GM23338 (cell line): Measurements from ENCODE around the gene NPW. TPM values are rescaled to one million over a fixed set of nuclear protein-coding genes. Genes with fewer than 3 reads are reported as not detected.

Source experiments
- polyA plus RNA-seq: library from polyadenylated mRNA; unstranded; fragments of >200 nt; fragmentation: Nextera tagmentation; extraction: Ambion mirVana; gene quantifications from 2 replicates; pipeline ENCODE4 v1.2.1, GENCODE V29; 2016
- small RNA-seq: library from RNA; depleted of rRNA; stranded (forward); fragments of <200 nt; gene quantifications from one replicate; pipeline ENCODE3, GENCODE V24; 2014; ENCODE audit warnings: low replicate concordance
- total RNA-seq: library from RNA; depleted of rRNA; stranded (reverse); fragments of >200 nt; shearing (Covaris generic); gene quantifications from 2 replicates; pipeline ENCODE4 v1.2.3, GENCODE V29; 2014; rRNA removed

Gene NPW
- total and polyA plus RNA-seq, 2 experiments from 2014 or later = 4.5 to 37.6 TPM

Small RNA genes lying within 50 kb of the gene (small RNA-seq; reads per million reads assigned to genes)
- not detected for gene AC005363.2
- not detected for gene RN7SL219P

Other genes starting within 250 kb of the NPW start
Only the 30 nearest of the 34 such genes appear.
- 34.7 and 42.8 TPM in 2 replicates for gene SPSB3, start 237.2 kb upstream of the NPW start, total RNA-seq
- 27.1 and 33.9 TPM in 2 replicates for gene SPSB3, start 237.2 kb upstream of the NPW start, polyA plus RNA-seq
- 143 and 175 TPM in 2 replicates for gene NUBP2, start 236.8 kb upstream of the NPW start, total RNA-seq
- 79.0 and 79.4 TPM in 2 replicates for gene NUBP2, start 236.8 kb upstream of the NPW start, polyA plus RNA-seq
- gene IGFALS, start 226.1 kb upstream of the NPW start, total RNA-seq = not detected in 2 replicates
- 0.16 TPM in 1 of 2 replicates, not detected in the other for gene IGFALS, start 226.1 kb upstream of the NPW start, polyA plus RNA-seq
- gene HAGH, start 193.0 kb upstream of the NPW start, total RNA-seq = 24.7 and 30.6 TPM in 2 replicates
- gene HAGH, start 193.0 kb upstream of the NPW start, polyA plus RNA-seq = 28.5 and 28.9 TPM in 2 replicates
- 17.3 and 21.0 TPM in 2 replicates for gene FAHD1, start 192.6 kb upstream of the NPW start, total RNA-seq
- gene FAHD1, start 192.6 kb upstream of the NPW start, polyA plus RNA-seq = 23.9 and 24.2 TPM in 2 replicates
- gene MEIOB, start 147.6 kb upstream of the NPW start, total RNA-seq = 6.3 and 7.3 TPM in 2 replicates
- 7.7 and 8.7 TPM in 2 replicates for gene MEIOB, start 147.6 kb upstream of the NPW start, polyA plus RNA-seq
- gene HS3ST6, start 101.4 kb upstream of the NPW start, total RNA-seq = not detected in 2 replicates
- 0.17 and 0.21 TPM in 2 replicates for gene HS3ST6, start 101.4 kb upstream of the NPW start, polyA plus RNA-seq
- 23.9 and 31.3 TPM in 2 replicates for gene MSRB1, start 76.6 kb upstream of the NPW start, total RNA-seq
- 29.6 and 30.4 TPM in 2 replicates for gene MSRB1, start 76.6 kb upstream of the NPW start, polyA plus RNA-seq
- 0.31 and 0.59 TPM in 2 replicates for gene RPL3L, start 65.1 kb upstream of the NPW start, total RNA-seq
- gene RPL3L, start 65.1 kb upstream of the NPW start, polyA plus RNA-seq = 0.68 and 1.1 TPM in 2 replicates
- 244 and 280 TPM in 2 replicates for gene NDUFB10, start 60.2 kb upstream of the NPW start, total RNA-seq
- 495 and 527 TPM in 2 replicates for gene NDUFB10, start 60.2 kb upstream of the NPW start, polyA plus RNA-seq
- 3,232 and 3,786 TPM in 2 replicates for gene RPS2, start 55.0 kb upstream of the NPW start, total RNA-seq
- gene RPS2, start 55.0 kb upstream of the NPW start, polyA plus RNA-seq = 3,992 and 4,335 TPM in 2 replicates
- not detected in 2 replicates for gene RNF151, start 52.9 kb upstream of the NPW start, total RNA-seq
- gene RNF151, start 52.9 kb upstream of the NPW start, polyA plus RNA-seq = not detected in 2 replicates
- 122 and 157 TPM in 2 replicates for gene TBL3, start 47.7 kb upstream of the NPW start, total RNA-seq
- 67.0 and 68.8 TPM in 2 replicates for gene TBL3, start 47.7 kb upstream of the NPW start, polyA plus RNA-seq
- gene NOXO1, start 38.3 kb upstream of the NPW start, total RNA-seq = 1.2 and 2.0 TPM in 2 replicates
- gene NOXO1, start 38.3 kb upstream of the NPW start, polyA plus RNA-seq = 2.0 and 2.6 TPM in 2 replicates
- gene GFER, start 35.6 kb upstream of the NPW start, total RNA-seq = 40.1 and 53.2 TPM in 2 replicates
- 64.5 and 68.5 TPM in 2 replicates for gene GFER, start 35.6 kb upstream of the NPW start, polyA plus RNA-seq
- 72.2 and 77.7 TPM in 2 replicates for gene SYNGR3, start 29.8 kb upstream of the NPW start, total RNA-seq
- gene SYNGR3, start 29.8 kb upstream of the NPW start, polyA plus RNA-seq = 44.7 and 45.4 TPM in 2 replicates
- 31.7 and 48.6 TPM in 2 replicates for gene ZNF598, start 10.0 kb upstream of the NPW start, total RNA-seq
- 8.5 and 10.2 TPM in 2 replicates for gene ZNF598, start 10.0 kb upstream of the NPW start, polyA plus RNA-seq
- 15.4 and 16.5 TPM in 2 replicates for gene NHERF2, start 7.1 kb downstream of the NPW start, total RNA-seq
- gene NHERF2, start 7.1 kb downstream of the NPW start, polyA plus RNA-seq = 12.0 and 21.0 TPM in 2 replicates
- gene NTHL1, start 28.0 kb downstream of the NPW start, total RNA-seq = 84.6 and 97.1 TPM in 2 replicates
- 87.9 and 94.9 TPM in 2 replicates for gene NTHL1, start 28.0 kb downstream of the NPW start, polyA plus RNA-seq
- 81.4 and 93.0 TPM in 2 replicates for gene TSC2, start 28.2 kb downstream of the NPW start, total RNA-seq
- 36.3 and 40.5 TPM in 2 replicates for gene TSC2, start 28.2 kb downstream of the NPW start, polyA plus RNA-seq
- gene PKD1, start 116.1 kb downstream of the NPW start, total RNA-seq = 75.5 and 107 TPM in 2 replicates
- 18.5 and 21.1 TPM in 2 replicates for gene PKD1, start 116.1 kb downstream of the NPW start, polyA plus RNA-seq
- 3.7 and 4.1 TPM in 2 replicates for gene RAB26, start 128.8 kb downstream of the NPW start, total RNA-seq
- 8.7 and 11.6 TPM in 2 replicates for gene RAB26, start 128.8 kb downstream of the NPW start, polyA plus RNA-seq
- 133 and 143 TPM in 2 replicates for gene TRAF7, start 136.0 kb downstream of the NPW start, total RNA-seq
- gene TRAF7, start 136.0 kb downstream of the NPW start, polyA plus RNA-seq = 36.4 and 41.4 TPM in 2 replicates
- 2.4 and 6.2 TPM in 2 replicates for gene CASKIN1, start 176.8 kb downstream of the NPW start, total RNA-seq
- gene CASKIN1, start 176.8 kb downstream of the NPW start, polyA plus RNA-seq = 1.0 TPM in 2 replicates
- gene MLST8, start 185.7 kb downstream of the NPW start, total RNA-seq = 98.1 and 138 TPM in 2 replicates
- 55.3 and 58.8 TPM in 2 replicates for gene MLST8, start 185.7 kb downstream of the NPW start, polyA plus RNA-seq
- 3.8 and 5.3 TPM in 2 replicates for gene BRICD5, start 191.1 kb downstream of the NPW start, total RNA-seq
- 4.8 and 6.3 TPM in 2 replicates for gene BRICD5, start 191.1 kb downstream of the NPW start, polyA plus RNA-seq
- 59.3 and 80.3 TPM in 2 replicates for gene PGP, start 195.1 kb downstream of the NPW start, total RNA-seq
- gene PGP, start 195.1 kb downstream of the NPW start, polyA plus RNA-seq = 44.4 and 52.1 TPM in 2 replicates
- 42.0 and 45.5 TPM in 2 replicates for gene E4F1, start 203.8 kb downstream of the NPW start, total RNA-seq
- gene E4F1, start 203.8 kb downstream of the NPW start, polyA plus RNA-seq = 22.6 and 22.7 TPM in 2 replicates
- gene DNASE1L2, start 216.7 kb downstream of the NPW start, total RNA-seq = 0.66 TPM in 1 of 2 replicates, not detected in the other
- gene DNASE1L2, start 216.7 kb downstream of the NPW start, polyA plus RNA-seq = 0.23 and 0.42 TPM in 2 replicates
- 117 and 118 TPM in 2 replicates for gene ECI1, start 231.8 kb downstream of the NPW start, total RNA-seq
- gene ECI1, start 231.8 kb downstream of the NPW start, polyA plus RNA-seq = 143 and 152 TPM in 2 replicates